Liver (tissue), 3 donors: ENCODE data around the gene KIAA0825.

Experiments
- EGR1 ChIP-seq, 2 donors: IDR thresholded peaks; 2 replicates each; pipeline ENCODE4 v1.6.1; 2016 to 2018; ENCODE audit warnings: antibody characterized with exemption in 2 of 2, low read depth in 2 of 2
- GABPA ChIP-seq, 2 donors: IDR thresholded peaks in 1 of 2; conservative IDR thresholded peaks in 1 of 2; 2 replicates each; pipeline ENCODE4 v1.6.1; 2016; ENCODE audit warnings: antibody characterized with exemption in 2 of 2, mild to moderate bottlenecking in 1 of 2, moderate library complexity in 1 of 2
- HNF4G ChIP-seq: IDR thresholded peaks from 2 replicates; pipeline ENCODE4 v1.6.1; 2016; ENCODE audit warnings: antibody characterized with exemption
- JUND ChIP-seq, 2 donors: IDR thresholded peaks; 2 replicates each; pipeline ENCODE4 v1.6.1; 2016; ENCODE audit warnings: antibody characterized with exemption in 2 of 2
- RXRA ChIP-seq, 2 donors: IDR thresholded peaks; 2 replicates each; pipeline ENCODE4 v1.6.1; 2017 to 2018; ENCODE audit warnings: antibody characterized with exemption in 2 of 2, mild to moderate bottlenecking in 1 of 2
- SP1 ChIP-seq: IDR thresholded peaks from 2 replicates; pipeline ENCODE4 v1.6.1; 2018; ENCODE audit warnings: antibody characterized with exemption, mild to moderate bottlenecking
- TAF1 ChIP-seq: conservative IDR thresholded peaks from 2 replicates; pipeline ENCODE4 v1.6.1; 2016; ENCODE audit warnings: antibody characterized with exemption, mild to moderate bottlenecking
- YY1 ChIP-seq: IDR thresholded peaks from 2 replicates; pipeline ENCODE4 v1.6.1; 2016; ENCODE audit warnings: antibody characterized with exemption, mild to moderate bottlenecking
- TF ChIP-seq, protein P1 (sequence below): fragments of 150-350 bp; IDR thresholded peaks from 2 replicates; pipeline ENCODE4 v1.5.1; 2017; ENCODE audit warnings: improper control_type of control experiment, low read depth, low read length; ENCODE audit not compliant: missing input control
- TF ChIP-seq, protein P2 (sequence below): IDR thresholded peaks from 2 replicates; pipeline ENCODE4 v1.6.1; 2016; ENCODE audit warnings: antibody characterized with exemption
- TF ChIP-seq, protein P3 (sequence below): IDR thresholded peaks from 2 replicates; pipeline ENCODE4 v1.6.1; 2016; ENCODE audit warnings: antibody characterized with exemption
- TF ChIP-seq, protein P4 (sequence below): IDR thresholded peaks from 2 replicates; pipeline ENCODE4 v1.6.1; 2016; ENCODE audit warnings: antibody characterized with exemption, mild to moderate bottlenecking
- donor health status: healthy.
- donor health status: healthy.

DNA sequence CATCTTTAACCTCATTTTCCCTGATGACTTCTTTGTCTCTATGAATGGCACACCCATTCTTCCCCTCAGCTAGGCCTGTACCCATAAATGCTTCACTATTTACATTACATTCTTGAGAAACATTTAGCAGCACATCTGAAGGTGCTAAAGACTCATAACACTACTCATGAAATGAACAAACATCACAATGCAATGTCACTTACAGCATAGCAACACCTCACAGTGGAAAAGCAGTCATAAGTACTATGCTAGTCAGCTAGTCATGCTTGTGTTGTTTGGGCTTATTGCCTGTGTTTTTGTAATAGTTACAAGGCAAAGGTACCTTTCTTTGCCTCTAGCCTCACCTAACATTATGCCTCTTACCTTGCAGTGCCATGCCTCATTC lies 228.9 kb downstream of the KIAA0825 start:
- TF ChIP-seq, protein P1, sequence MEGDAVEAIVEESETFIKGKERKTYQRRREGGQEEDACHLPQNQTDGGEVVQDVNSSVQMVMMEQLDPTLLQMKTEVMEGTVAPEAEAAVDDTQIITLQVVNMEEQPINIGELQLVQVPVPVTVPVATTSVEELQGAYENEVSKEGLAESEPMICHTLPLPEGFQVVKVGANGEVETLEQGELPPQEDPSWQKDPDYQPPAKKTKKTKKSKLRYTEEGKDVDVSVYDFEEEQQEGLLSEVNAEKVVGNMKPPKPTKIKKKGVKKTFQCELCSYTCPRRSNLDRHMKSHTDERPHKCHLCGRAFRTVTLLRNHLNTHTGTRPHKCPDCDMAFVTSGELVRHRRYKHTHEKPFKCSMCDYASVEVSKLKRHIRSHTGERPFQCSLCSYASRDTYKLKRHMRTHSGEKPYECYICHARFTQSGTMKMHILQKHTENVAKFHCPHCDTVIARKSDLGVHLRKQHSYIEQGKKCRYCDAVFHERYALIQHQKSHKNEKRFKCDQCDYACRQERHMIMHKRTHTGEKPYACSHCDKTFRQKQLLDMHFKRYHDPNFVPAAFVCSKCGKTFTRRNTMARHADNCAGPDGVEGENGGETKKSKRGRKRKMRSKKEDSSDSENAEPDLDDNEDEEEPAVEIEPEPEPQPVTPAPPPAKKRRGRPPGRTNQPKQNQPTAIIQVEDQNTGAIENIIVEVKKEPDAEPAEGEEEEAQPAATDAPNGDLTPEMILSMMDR: no peak
- TF ChIP-seq EGR1 (IDR thresholded peaks at IDR 0.05; ENCODE audit: low read depth in 2 of 2): no peak
- no peak for TF ChIP-seq SP1
- TF ChIP-seq TAF1: no peak
- TF ChIP-seq RXRA (IDR thresholded peaks at IDR 0.05): no peak
- no peak for TF ChIP-seq HNF4G
- TF ChIP-seq JUND (IDR thresholded peaks at IDR 0.05): no peak
- no peak for TF ChIP-seq YY1
- TF ChIP-seq, protein P2, sequence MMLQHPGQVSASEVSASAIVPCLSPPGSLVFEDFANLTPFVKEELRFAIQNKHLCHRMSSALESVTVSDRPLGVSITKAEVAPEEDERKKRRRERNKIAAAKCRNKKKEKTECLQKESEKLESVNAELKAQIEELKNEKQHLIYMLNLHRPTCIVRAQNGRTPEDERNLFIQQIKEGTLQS: no peak
- TF ChIP-seq GABPA (IDR thresholded peaks at IDR 0.05 in 1 of 2, conservative IDR thresholded peaks at IDR 0.05 in 1 of 2): no peak
- TF ChIP-seq, protein P3, sequence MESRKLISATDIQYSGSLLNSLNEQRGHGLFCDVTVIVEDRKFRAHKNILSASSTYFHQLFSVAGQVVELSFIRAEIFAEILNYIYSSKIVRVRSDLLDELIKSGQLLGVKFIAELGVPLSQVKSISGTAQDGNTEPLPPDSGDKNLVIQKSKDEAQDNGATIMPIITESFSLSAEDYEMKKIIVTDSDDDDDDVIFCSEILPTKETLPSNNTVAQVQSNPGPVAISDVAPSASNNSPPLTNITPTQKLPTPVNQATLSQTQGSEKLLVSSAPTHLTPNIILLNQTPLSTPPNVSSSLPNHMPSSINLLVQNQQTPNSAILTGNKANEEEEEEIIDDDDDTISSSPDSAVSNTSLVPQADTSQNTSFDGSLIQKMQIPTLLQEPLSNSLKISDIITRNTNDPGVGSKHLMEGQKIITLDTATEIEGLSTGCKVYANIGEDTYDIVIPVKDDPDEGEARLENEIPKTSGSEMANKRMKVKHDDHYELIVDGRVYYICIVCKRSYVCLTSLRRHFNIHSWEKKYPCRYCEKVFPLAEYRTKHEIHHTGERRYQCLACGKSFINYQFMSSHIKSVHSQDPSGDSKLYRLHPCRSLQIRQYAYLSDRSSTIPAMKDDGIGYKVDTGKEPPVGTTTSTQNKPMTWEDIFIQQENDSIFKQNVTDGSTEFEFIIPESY: no peak
- TF ChIP-seq, protein P4, sequence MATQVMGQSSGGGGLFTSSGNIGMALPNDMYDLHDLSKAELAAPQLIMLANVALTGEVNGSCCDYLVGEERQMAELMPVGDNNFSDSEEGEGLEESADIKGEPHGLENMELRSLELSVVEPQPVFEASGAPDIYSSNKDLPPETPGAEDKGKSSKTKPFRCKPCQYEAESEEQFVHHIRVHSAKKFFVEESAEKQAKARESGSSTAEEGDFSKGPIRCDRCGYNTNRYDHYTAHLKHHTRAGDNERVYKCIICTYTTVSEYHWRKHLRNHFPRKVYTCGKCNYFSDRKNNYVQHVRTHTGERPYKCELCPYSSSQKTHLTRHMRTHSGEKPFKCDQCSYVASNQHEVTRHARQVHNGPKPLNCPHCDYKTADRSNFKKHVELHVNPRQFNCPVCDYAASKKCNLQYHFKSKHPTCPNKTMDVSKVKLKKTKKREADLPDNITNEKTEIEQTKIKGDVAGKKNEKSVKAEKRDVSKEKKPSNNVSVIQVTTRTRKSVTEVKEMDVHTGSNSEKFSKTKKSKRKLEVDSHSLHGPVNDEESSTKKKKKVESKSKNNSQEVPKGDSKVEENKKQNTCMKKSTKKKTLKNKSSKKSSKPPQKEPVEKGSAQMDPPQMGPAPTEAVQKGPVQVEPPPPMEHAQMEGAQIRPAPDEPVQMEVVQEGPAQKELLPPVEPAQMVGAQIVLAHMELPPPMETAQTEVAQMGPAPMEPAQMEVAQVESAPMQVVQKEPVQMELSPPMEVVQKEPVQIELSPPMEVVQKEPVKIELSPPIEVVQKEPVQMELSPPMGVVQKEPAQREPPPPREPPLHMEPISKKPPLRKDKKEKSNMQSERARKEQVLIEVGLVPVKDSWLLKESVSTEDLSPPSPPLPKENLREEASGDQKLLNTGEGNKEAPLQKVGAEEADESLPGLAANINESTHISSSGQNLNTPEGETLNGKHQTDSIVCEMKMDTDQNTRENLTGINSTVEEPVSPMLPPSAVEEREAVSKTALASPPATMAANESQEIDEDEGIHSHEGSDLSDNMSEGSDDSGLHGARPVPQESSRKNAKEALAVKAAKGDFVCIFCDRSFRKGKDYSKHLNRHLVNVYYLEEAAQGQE: no peak
